Caco-2 (cell line): Measurements from ENCODE around the gene DAO. TPM values are rescaled to one million over a fixed set of nuclear protein-coding genes. Genes with fewer than 3 reads are reported as not detected.

Experiments
- BruUV-seq: library from RNA; stranded (reverse); fragments of 400-500 nt; replicated peaks from 2 replicates; lab custom pipeline; 2021; lab: Mats Ljungman, UMichigan
- CTCF ChIA-PET: fragments of 300-600 bp; sonication (Branson Sonifier 250); formaldehyde crosslinking; loops from one replicate; lab custom pipeline; 2022; ENCODE audit warnings: antibody characterized with exemption; lab: Charles Lee
- POLR2A ChIA-PET: fragments of 300-600 bp; sonication (Branson Sonifier 250); formaldehyde crosslinking; loops from one replicate; lab custom pipeline; 2022; ENCODE audit warnings: antibody characterized with exemption; lab: Charles Lee
- DNase-seq, 2 experiments: peaks; one replicate each; pipeline versions ENCODE4 v3.0.0 to v3.0.0-alpha.2; 2020 to 2022
- H3K27me3 ChIP-seq: replicated peaks from 2 replicates; pipeline ENCODE4 v1.6.0; 2011; ENCODE audit warnings: low read length; ENCODE audit not compliant: control insufficient read depth, insufficient read depth
- H3K36me3 ChIP-seq: 2 replicates; pipeline ENCODE4 v1.5.1; 2011; ENCODE audit warnings: low read length; ENCODE audit not compliant: control insufficient read depth, insufficient read depth
- H3K4me1 ChIP-seq: fragments of 250-450 bp; sonication (Bioruptor Pico); 2 replicates; pipeline ENCODE4 v1.5.1; 2020; ENCODE audit warnings: mild to moderate bottlenecking
- H3K4me3 ChIP-seq: 2 replicates; pipeline ENCODE4 v1.5.1; 2011; ENCODE audit warnings: low read depth, mild to moderate bottlenecking, control low read depth, low read length
- H3K9me3 ChIP-seq: fragments of 250-450 bp; sonication (Bioruptor Pico); 2 replicates; pipeline ENCODE4 v1.5.1; 2020; ENCODE audit warnings: mild to moderate bottlenecking, moderate library complexity
- H3K27ac Mint-ChIP-seq: one replicate; pipeline ENCODE4 v1.8.0; 2022; ENCODE audit warnings: mixed read lengths; ENCODE audit not compliant: unreplicated experiment
- H3K27me3 Mint-ChIP-seq: one replicate; pipeline ENCODE4 v1.8.0; 2022; ENCODE audit warnings: mixed read lengths; ENCODE audit not compliant: insufficient read depth, unreplicated experiment
- H3K36me3 Mint-ChIP-seq: one replicate; pipeline ENCODE4 v1.8.0; 2022; ENCODE audit warnings: mild to moderate bottlenecking, mixed read lengths; ENCODE audit not compliant: insufficient read depth, unreplicated experiment
- H3K4me1 Mint-ChIP-seq: one replicate; pipeline ENCODE4 v1.8.0; 2022; ENCODE audit warnings: low read depth, mixed read lengths; ENCODE audit not compliant: unreplicated experiment
- H3K4me3 Mint-ChIP-seq: one replicate; pipeline ENCODE4 v1.8.0; 2022; ENCODE audit warnings: mild to moderate bottlenecking, moderate library complexity, mixed read lengths; ENCODE audit not compliant: unreplicated experiment
- H3K9me3 Mint-ChIP-seq: one replicate; pipeline ENCODE4 v1.8.0; 2022; ENCODE audit warnings: mixed read lengths; ENCODE audit not compliant: unreplicated experiment
- CTCF ChIP-seq, 2 experiments: fragments of 200-600 bp in 1 of 2; IDR thresholded peaks; 1 replicate in 1 of 2; 2 replicates in 1 of 2; pipeline versions ENCODE4 v1.5.1 to v1.8.0; 2011 to 2022; ENCODE audit warnings: antibody characterized with exemption in 1 of 2, control low read depth in 1 of 2, inconsistent platforms in 1 of 2, low read depth in 1 of 2, low read length in 1 of 2, mild to moderate bottlenecking in 1 of 2, moderate library complexity in 1 of 2; ENCODE audit not compliant: insufficient read depth in 1 of 2, severe bottlenecking in 1 of 2, unreplicated experiment in 1 of 2
- intact Hi-C: fragments of 100-400 bp; cut with micrococcal nuclease; formaldehyde crosslinking; loops from one replicate; pipeline ENCODE4 v1.10.0; 2022; ENCODE audit not compliant: unreplicated experiment
- total RNA-seq: library from RNA; stranded (reverse); gene quantifications from 2 replicates; pipeline ENCODE4 v1.2.3, GENCODE V29; 2022

DAO gene
- total RNA-seq, 1 experiment from 2014 or later: not detected

- intact Hi-C loops: no loop called here
- Histone ChIP-seq H3K4me1 (peaks cover 8% of the 10 kb centered on the region), H3K36me3 (no peaks in the 10 kb centered on the region), H3K27me3 (no peaks in the 10 kb centered on the region), H3K9me3 (no peaks in the 10 kb centered on the region), H3K4me3 (no peak overlapping the region)
- no TSS peak for BruUV-seq
- no peaks in the 10 kb centered on the region for H3K9me3 Mint-ChIP-seq
- H3K4me3 Mint-ChIP-seq: no peak overlapping the region
- ChIA-PET CTCF (no interaction called here), POLR2A (no interaction called here)
- no peak for TF ChIP-seq CTCF (IDR thresholded peaks at IDR 0.05; ENCODE audit: insufficient read depth in 1 of 2, low read depth in 1 of 2, low read length in 1 of 2, severe bottlenecking in 1 of 2, unreplicated experiment in 1 of 2)
- H3K4me1 Mint-ChIP-seq: peaks cover 8% of the 10 kb centered on the region
- H3K27me3 Mint-ChIP-seq: no peaks in the 10 kb centered on the region
- DNase-seq: no peak
- no peak overlapping the region for H3K27ac Mint-ChIP-seq
- no peaks in the 10 kb centered on the region for H3K36me3 Mint-ChIP-seq
These were observed 58.5 kb downstream of the DAO start for GRCh38 chr12:108938247-108938924.

GRCh38 chr12:108939594-108939993 is 59.7 kb downstream of the DAO start:
- TF ChIP-seq CTCF (IDR thresholded peaks at IDR 0.05; ENCODE audit: insufficient read depth in 1 of 2, low read depth in 1 of 2, low read length in 1 of 2, severe bottlenecking in 1 of 2, unreplicated experiment in 1 of 2): no peak
- POLR2A ChIA-PET: no interaction called here
- Mint-ChIP-seq H3K36me3 (no peaks in the 10 kb centered on the region), H3K4me3 (no peak overlapping the region), H3K9me3 (no peaks in the 10 kb centered on the region), H3K27ac (no peak overlapping the region), H3K27me3 (no peaks in the 10 kb centered on the region), H3K4me1 (no peaks in the 10 kb centered on the region)
- H3K4me3 ChIP-seq: no peak overlapping the region
- H3K36me3 ChIP-seq: no peaks in the 10 kb centered on the region
- CTCF ChIA-PET: interaction anchor here (0.8 kb wide), 1 partner anchor 11 kb away, joined by 7 read pairs; no protein-coding TSS in a partner anchor
- intact Hi-C loops: no loop called here
- BruUV-seq: no TSS peak
- no peaks in the 10 kb centered on the region for H3K9me3 ChIP-seq
- H3K4me1 ChIP-seq: peaks cover 2% of the 10 kb centered on the region; the same call in 1 of the 2 replicates
- no peaks in the 10 kb centered on the region for H3K27me3 ChIP-seq
- DNase-seq: peak in 1 of 2 experiments; percentile 52

GRCh38 chr12:108940138-108940537 is 60.2 kb downstream of the DAO start:
- intact Hi-C loops: no loop called here
- Mint-ChIP-seq H3K27ac (no peak overlapping the region), H3K9me3 (no peaks in the 10 kb centered on the region), H3K36me3 (no peaks in the 10 kb centered on the region), H3K4me1 (no peaks in the 10 kb centered on the region), H3K4me3 (no peak overlapping the region), H3K27me3 (no peaks in the 10 kb centered on the region)
- Histone ChIP-seq H3K27me3 (no peaks in the 10 kb centered on the region), H3K9me3 (no peaks in the 10 kb centered on the region), H3K4me3 (no peak overlapping the region), H3K36me3 (no peaks in the 10 kb centered on the region), H3K4me1 (no peaks in the 10 kb centered on the region)
- DNase-seq: no peak
- TF ChIP-seq CTCF (IDR thresholded peaks at IDR 0.05; ENCODE audit: insufficient read depth in 1 of 2, low read depth in 1 of 2, low read length in 1 of 2, severe bottlenecking in 1 of 2, unreplicated experiment in 1 of 2): no peak
- POLR2A ChIA-PET: no interaction called here
- CTCF ChIA-PET: no interaction called here
- no TSS peak for BruUV-seq
